GM21717 (cell line): Measurements from ENCODE around the gene CMIP.
"Not testable (repeated sequence)": the region's sequence is repeated elsewhere in the genome, so short reads cannot be mapped to it uniquely, and the experiment has no call there.

ENCODE experiments used
- ATAC-seq: cut with Tn5 transposase; IDR thresholded peaks from one replicate; pipeline ENCODE4 v1.9.1; 2021; ENCODE audit warnings: mild to moderate bottlenecking, moderate library complexity; ENCODE audit not compliant: unreplicated experiment

Gene CMIP

GRCh38 chr16:81671738-81672597, 227.4 kb downstream of the CMIP start:
- no peak for ATAC-seq

GRCh38 chr16:81673432-81673831, 228.8 kb downstream of the CMIP start:
- ATAC-seq, result no peak

GRCh38 chr16:81675662-81676061, 231.1 kb downstream of the CMIP start:
- no peak for ATAC-seq

- ATAC-seq, result no peak
These were observed 231.7 kb downstream of the CMIP start for GRCh38 chr16:81676066-81676882.

GRCh38 chr16:81676883-81677737, 232.5 kb downstream of the CMIP start:
- no peak for ATAC-seq

GRCh38 chr16:81678326-81679095, 233.9 kb downstream of the CMIP start:
- no peak for ATAC-seq

- ATAC-seq, result no peak
These were observed 235.3 kb downstream of the CMIP start for GRCh38 chr16:81679721-81680430.

GRCh38 chr16:81680444-81681275, 236.1 kb downstream of the CMIP start:
- ATAC-seq, result no peak

- ATAC-seq, result no peak
These were observed 236.7 kb downstream of the CMIP start for GRCh38 chr16:81681311-81681710.

GRCh38 chr16:81684242-81684837, 239.7 kb downstream of the CMIP start:
- no peak for ATAC-seq

- ATAC-seq, result no peak
These were observed 240.3 kb downstream of the CMIP start for GRCh38 chr16:81684901-81685300.

GRCh38 chr16:81686391-81687130, 242.0 kb downstream of the CMIP start:
- ATAC-seq, result no peak

GRCh38 chr16:81687131-81687456, 242.5 kb downstream of the CMIP start:
- ATAC-seq, result no peak

GRCh38 chr16:81688182-81688581, 243.6 kb downstream of the CMIP start:
- ATAC-seq, result no peak

- ATAC-seq, result not testable (repeated sequence)
These were observed 244.2 kb downstream of the CMIP start for GRCh38 chr16:81688839-81689238.

GRCh38 chr16:81692021-81692420, 247.4 kb downstream of the CMIP start:
- no peak for ATAC-seq

GRCh38 chr16:81692571-81692970, 248.0 kb downstream of the CMIP start:
- ATAC-seq, result no peak
